Measurements from ENCODE around the gene ADARB2.

DNA sequence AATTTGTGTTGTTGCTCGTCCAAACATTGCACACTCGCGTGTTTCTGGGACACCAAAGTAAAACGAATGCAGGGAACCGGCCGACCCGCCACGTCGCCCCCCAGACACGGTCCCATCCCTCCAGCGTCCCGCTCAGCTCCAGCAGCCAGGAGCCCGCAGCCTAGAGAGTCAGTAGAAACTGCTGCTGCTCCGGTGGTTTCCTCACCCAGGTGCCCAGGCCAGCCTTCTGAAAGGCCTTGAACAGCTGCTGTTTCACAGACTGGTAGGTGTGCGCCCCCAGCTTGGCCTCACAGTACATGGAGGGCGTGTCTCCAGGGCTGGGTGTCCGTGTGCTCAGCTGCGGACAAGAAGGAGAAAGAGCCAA lies 554.3 kb downstream of the ADARB2 start:
- TF ChIP-seq, protein P1, sequence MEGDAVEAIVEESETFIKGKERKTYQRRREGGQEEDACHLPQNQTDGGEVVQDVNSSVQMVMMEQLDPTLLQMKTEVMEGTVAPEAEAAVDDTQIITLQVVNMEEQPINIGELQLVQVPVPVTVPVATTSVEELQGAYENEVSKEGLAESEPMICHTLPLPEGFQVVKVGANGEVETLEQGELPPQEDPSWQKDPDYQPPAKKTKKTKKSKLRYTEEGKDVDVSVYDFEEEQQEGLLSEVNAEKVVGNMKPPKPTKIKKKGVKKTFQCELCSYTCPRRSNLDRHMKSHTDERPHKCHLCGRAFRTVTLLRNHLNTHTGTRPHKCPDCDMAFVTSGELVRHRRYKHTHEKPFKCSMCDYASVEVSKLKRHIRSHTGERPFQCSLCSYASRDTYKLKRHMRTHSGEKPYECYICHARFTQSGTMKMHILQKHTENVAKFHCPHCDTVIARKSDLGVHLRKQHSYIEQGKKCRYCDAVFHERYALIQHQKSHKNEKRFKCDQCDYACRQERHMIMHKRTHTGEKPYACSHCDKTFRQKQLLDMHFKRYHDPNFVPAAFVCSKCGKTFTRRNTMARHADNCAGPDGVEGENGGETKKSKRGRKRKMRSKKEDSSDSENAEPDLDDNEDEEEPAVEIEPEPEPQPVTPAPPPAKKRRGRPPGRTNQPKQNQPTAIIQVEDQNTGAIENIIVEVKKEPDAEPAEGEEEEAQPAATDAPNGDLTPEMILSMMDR (IDR thresholded peaks at IDR 0.05), result no peak
- TF ChIP-seq POLR2A (IDR thresholded peaks at IDR 0.05), result no peak
- TF ChIP-seq POLR2AphosphoS5 (IDR thresholded peaks at IDR 0.05), result no peak
